Endothelial cell of umbilical vein (primary cell): Measurements from ENCODE around the gene OR52E5. TPM values are rescaled to one million over a fixed set of nuclear protein-coding genes. Genes with fewer than 3 reads are reported as not detected.

ENCODE experiments used
- BruUV-seq: library from RNA; stranded (reverse); fragments of 400-500 nt; replicated peaks from 2 replicates; lab custom pipeline; 2021; lab: Mats Ljungman, UMichigan
- CTCF ChIA-PET: fragments of 300-600, 350-600 bp; sonication (Branson Sonifier 250); formaldehyde crosslinking; loops from one replicate; lab custom pipeline; 2021; ENCODE audit warnings: antibody characterized with exemption, inconsistent platforms; lab: Charles Lee
- POLR2A ChIA-PET: fragments of 300-600, 350-600 bp; sonication (Branson Sonifier 250); formaldehyde crosslinking; loops from one replicate; lab custom pipeline; 2021; ENCODE audit warnings: antibody characterized with exemption, inconsistent platforms; lab: Charles Lee
- DNase-seq: peaks from one replicate; pipeline ENCODE4 v3.0.0-alpha.2; 2011; ENCODE audit warnings: low read depth, low spot score
- FAIRE-seq: peaks from 2 replicates; lab custom pipeline; 2011; peaks lifted over from hg19 to GRCh38; lab: Jason Lieb, UNC
- H2AFZ ChIP-seq: 2 replicates; pipeline ENCODE4 v1.6.0; 2012; ENCODE audit warnings: low read depth, low read length, control low read depth, inconsistent platforms
- H3K27ac ChIP-seq: 2 replicates; pipeline ENCODE4 v1.5.1; 2011; ENCODE audit warnings: low read depth, mild to moderate bottlenecking, control low read depth, low read length, moderate library complexity; ENCODE audit not compliant: insufficient read depth
- H3K27me3 ChIP-seq, 2 experiments: 2 replicates each; pipeline versions ENCODE4 v1.6.0 to v1.6.1; 2011; ENCODE audit warnings: low read length in 2 of 2, mixed read lengths in 1 of 2; ENCODE audit not compliant: control insufficient read depth in 2 of 2, insufficient read depth in 2 of 2
- H3K36me3 ChIP-seq, 2 experiments: 2 replicates in 1 of 2; 3 replicates in 1 of 2; pipeline ENCODE4 v1.5.1; 2011; ENCODE audit warnings: low read length in 2 of 2, mild to moderate bottlenecking in 1 of 2, moderate library complexity in 1 of 2; ENCODE audit not compliant: control insufficient read depth in 2 of 2, insufficient read depth in 2 of 2; ENCODE audit errors: extremely low read depth in 1 of 2
- H3K4me1 ChIP-seq: 3 replicates; pipeline ENCODE4 v1.5.1; 2011; ENCODE audit warnings: mild to moderate bottlenecking, low read length; ENCODE audit not compliant: control insufficient read depth, insufficient read depth; ENCODE audit errors: extremely low read depth
- H3K4me2 ChIP-seq: 2 replicates; pipeline ENCODE4 v1.6.1; 2011; ENCODE audit warnings: low read length, control low read depth, mixed read lengths; ENCODE audit not compliant: insufficient read depth
- H3K4me3 ChIP-seq, 3 experiments: fragments of 200-600 bp in 1 of 3; sonication (generic), shearing (Covaris generic) in 1 of 3; replicated peaks in 1 of 3; 2 replicates each; pipeline ENCODE4 v1.5.1; 2011 to 2016; ENCODE audit warnings: control low read depth in 3 of 3, low read length in 3 of 3, mild to moderate bottlenecking in 2 of 3, inconsistent platforms in 1 of 3, low read depth in 1 of 3, moderate library complexity in 1 of 3; ENCODE audit not compliant: insufficient read depth in 1 of 3
- H3K79me2 ChIP-seq: 2 replicates; pipeline ENCODE4 v1.6.0; 2012; ENCODE audit warnings: low read length, inconsistent platforms; ENCODE audit not compliant: control insufficient read depth, insufficient read depth
- H3K9ac ChIP-seq: replicated peaks from 2 replicates; pipeline ENCODE3; 2011; ENCODE audit warnings: low read length, control low read depth; ENCODE audit not compliant: insufficient read depth; ENCODE audit errors: extremely low read depth
- H3K9me1 ChIP-seq: replicated peaks from 3 replicates; pipeline ENCODE4 v1.6.0; 2011; ENCODE audit warnings: mild to moderate bottlenecking, low read length; ENCODE audit not compliant: control insufficient read depth, insufficient read depth; ENCODE audit errors: extremely low read depth
- H3K9me3 ChIP-seq: replicated peaks from 2 replicates; pipeline ENCODE4 v1.5.1; 2012; ENCODE audit warnings: low read length, inconsistent platforms; ENCODE audit not compliant: control insufficient read depth, insufficient read depth
- H4K20me1 ChIP-seq: replicated peaks from 2 replicates; pipeline ENCODE3; 2011; ENCODE audit warnings: mild to moderate bottlenecking, low read length; ENCODE audit not compliant: control insufficient read depth, insufficient read depth; ENCODE audit errors: extremely low read depth
- CTCF ChIP-seq, 2 donors: IDR thresholded peaks; 1 replicate in 1 of 2; 2 replicates in 1 of 2; pipeline ENCODE4 v1.5.1; 2011; ENCODE audit warnings: low read length in 2 of 2, mild to moderate bottlenecking in 2 of 2, moderate library complexity in 2 of 2, control low read depth in 1 of 2, inconsistent platforms in 1 of 2, low read depth in 1 of 2; ENCODE audit not compliant: insufficient read depth in 1 of 2; ENCODE audit errors: extremely low read depth in 1 of 2
- EZH2 ChIP-seq: IDR thresholded peaks from 2 replicates; pipeline ENCODE4 v1.6.1; 2012; ENCODE audit warnings: borderline replicate concordance, low read depth, mild to moderate bottlenecking, moderate library complexity, low read length, inconsistent platforms; ENCODE audit not compliant: severe bottlenecking
- FOS ChIP-seq: IDR thresholded peaks from 2 replicates; pipeline ENCODE4 v1.6.1; 2011; ENCODE audit warnings: mild to moderate bottlenecking, low read length, moderate library complexity, borderline replicate concordance; ENCODE audit not compliant: insufficient read depth
- GATA2 ChIP-seq: IDR thresholded peaks from 2 replicates; pipeline ENCODE4 v1.7.0; 2011; ENCODE audit warnings: low read depth, mild to moderate bottlenecking, moderate library complexity, mixed read lengths, low read length; ENCODE audit not compliant: insufficient read length, insufficient read depth
- JUN ChIP-seq: IDR thresholded peaks from 2 replicates; pipeline ENCODE4 v1.6.1; 2011; ENCODE audit warnings: borderline replicate concordance, low read depth; ENCODE audit not compliant: insufficient read length, insufficient read depth
- MAX ChIP-seq: IDR thresholded peaks from 2 replicates; pipeline ENCODE4 v1.6.1; 2011; ENCODE audit not compliant: insufficient read depth, insufficient read length
- MYC ChIP-seq: IDR thresholded peaks from one replicate; pipeline ENCODE4 v1.6.1; 2011; ENCODE audit warnings: mild to moderate bottlenecking, low read depth, low read length
- POLR2A ChIP-seq: IDR thresholded peaks from 2 replicates; pipeline ENCODE4 v1.6.1; 2012; ENCODE audit warnings: low read depth, mild to moderate bottlenecking, control low read depth, low read length
- POLR2AphosphoS5 ChIP-seq: IDR thresholded peaks from 2 replicates; pipeline ENCODE4 v1.6.1; 2012; ENCODE audit warnings: low read depth, mild to moderate bottlenecking, control low read depth, low read length, moderate library complexity; ENCODE audit not compliant: insufficient read depth
- dilution Hi-C: fragments of 300-500 bp; cut with MboI; formaldehyde crosslinking; loops from one replicate; pipeline ENCODE4 v1.15.0; 2019; ENCODE audit warnings: low sequenced_read_pairs; ENCODE audit not compliant: extremely low pct_ligation_motif_present
- intact Hi-C: fragments of 100-400 bp; cut with micrococcal nuclease; formaldehyde crosslinking; loops from one replicate; pipeline ENCODE4 v1.10.0; 2022
- polyA plus RNA-seq, 4 experiments: library from polyadenylated mRNA; depleted of rRNA in 3 of 4; stranded (reverse) in 3 of 4; unstranded in 1 of 4; fragments of >200 nt; gene quantifications; 2 replicates each; pipeline versions ENCODE4 v1.2.1 to v1.2.3, GENCODE V29; 2011 to 2012; ENCODE audit warnings: missing spikeins in 1 of 4
- total RNA-seq: library from RNA; stranded (reverse); gene quantifications from 2 replicates; pipeline ENCODE4 v1.2.3, GENCODE V29; 2021

The OR52E5 gene
- total and polyA plus RNA-seq, 2 donors (not counting 3 experiments of a cell fraction or from before 2014, with no cell fraction given), result not detected

- H3K36me3 ChIP-seq, result no peaks in the 10 kb centered on the region
- no peak for TF ChIP-seq MYC
- no peak for TF ChIP-seq JUN
- TF ChIP-seq EZH2, result no peak
- no peak overlapping the region for H3K27ac ChIP-seq
- no peak overlapping the region for H3K4me3 ChIP-seq
- H3K9ac ChIP-seq, result no peak overlapping the region
- no peak overlapping the region for H3K4me2 ChIP-seq
- no peaks in the 10 kb centered on the region for H3K9me3 ChIP-seq
- intact Hi-C loops (no loop called here), dilution Hi-C loops (no loop called here)
- H2AFZ ChIP-seq, result no peak overlapping the region
- H3K27me3 ChIP-seq, result no peaks in the 10 kb centered on the region
- H3K4me1 ChIP-seq, result no peaks in the 10 kb centered on the region
- no TSS peak for BruUV-seq
- no peak for DNase-seq
- no peak for FAIRE-seq
- ChIA-PET CTCF (no interaction called here), POLR2A (no interaction called here)
- H3K9me1 ChIP-seq, result no peaks in the 10 kb centered on the region
- no peaks in the 10 kb centered on the region for H4K20me1 ChIP-seq
- H3K79me2 ChIP-seq, result no peaks in the 10 kb centered on the region
These were observed 35.3 kb downstream of the OR52E5 start for GRCh38 chr11:5928271-5928670.

- TF ChIP-seq CTCF (IDR thresholded peaks at IDR 0.05; ENCODE audit: extremely low read depth in 1 of 2, insufficient read depth in 1 of 2, low read depth in 1 of 2, low read length in 2 of 2) (no peak), FOS (no peak), GATA2 (no peak), MYC (no peak), POLR2AphosphoS5 (no peak), EZH2 (no peak), JUN (no peak), POLR2A (no peak), MAX (no peak)
- DNase-seq, result no peak
- CTCF ChIA-PET, result no interaction called here
These were observed 35.8 kb downstream of the OR52E5 start for GRCh38 chr11:5928811-5929210.

More at GRCh38 chr11:5928811-5929210, 35.8 kb downstream of the OR52E5 start:
- BruUV-seq, result no TSS peak
- Histone ChIP-seq H2AFZ (no peak overlapping the region), H3K9me3 (no peaks in the 10 kb centered on the region), H3K27ac (no peak overlapping the region), H3K9ac (no peak overlapping the region), H3K9me1 (no peaks in the 10 kb centered on the region), H3K4me2 (no peak overlapping the region), H4K20me1 (no peaks in the 10 kb centered on the region), H3K4me3 (no peak overlapping the region), H3K79me2 (no peaks in the 10 kb centered on the region), H3K27me3 (no peaks in the 10 kb centered on the region), H3K4me1 (no peaks in the 10 kb centered on the region), H3K36me3 (no peaks in the 10 kb centered on the region)
- POLR2A ChIA-PET, result no interaction called here
- dilution Hi-C loops (no loop called here), intact Hi-C loops (no loop called here)
- FAIRE-seq, result no peak
